Thyroid gland (tissue), 4 donors: ENCODE results near the gene RLF. TPM values are rescaled to one million over a fixed set of nuclear protein-coding genes. Genes with fewer than 3 reads are reported as not detected.

Source experiments
- small RNA-seq: library from RNA; depleted of rRNA; stranded (forward); fragments of <200 nt; gene quantifications from one replicate; pipeline ENCODE3, GENCODE V24; 2016
- total RNA-seq, 4 donors: library from RNA; depleted of rRNA; stranded (reverse); fragments of >200 nt; gene quantifications; one replicate each; pipeline ENCODE4 v1.2.3, GENCODE V29; 2016

RLF gene
- total RNA-seq, 4 donors from 2014 or later: 17.3 to 31.0 (median 21.2) TPM

Small RNA genes within 50 kb of the gene (small RNA-seq; reads per million reads assigned to genes)
- not detected for gene RNU6-1237P

Other genes starting within 250 kb of the RLF start
- 10 to 100 TPM in 2 of 4 donors, 1 to 10 TPM in 2; 8.9 to 60.8 (median 16.5) TPM for gene MFSD2A, start 206.2 kb upstream of the RLF start, total RNA-seq
- gene CAP1, start 120.7 kb upstream of the RLF start, total RNA-seq: 100 to 1,000 TPM; 204 to 247 (median 227) TPM
- gene PPT1, start 64.1 kb upstream of the RLF start, total RNA-seq: 10 to 100 TPM; 58.1 to 77.7 (median 64.2) TPM
- gene TMCO2, start 86.5 kb downstream of the RLF start, total RNA-seq: not detected
- gene ZMPSTE24, start 96.8 kb downstream of the RLF start, total RNA-seq: 10 to 100 TPM; 45.1 to 61.7 (median 56.7) TPM
- 10 to 100 TPM in 2 of 4 donors, 1 to 10 TPM in 2; 6.2 to 21.6 (median 11.7) TPM for gene COL9A2, start 155.9 kb downstream of the RLF start, total RNA-seq
- 10 to 100 TPM; 21.9 to 29.3 (median 26.8) TPM for gene SMAP2, start 212.3 kb downstream of the RLF start, total RNA-seq